Right ventricle myocardium superior (tissue), 1 donor: ENCODE measurements around the gene AVPR1A. TPM values are rescaled to one million over a fixed set of nuclear protein-coding genes. Genes with fewer than 3 reads are reported as not detected.
"Not testable (repeated sequence)": the region's sequence is repeated elsewhere in the genome, so short reads cannot be mapped to it uniquely, and the experiment has no call there.

Source experiments
- ATAC-seq: fragments of 200-7000 bp; cut with Tn5 transposase; one replicate; pipeline ENCODE4 v1.9.1; 2020; ENCODE audit warnings: mild to moderate bottlenecking; ENCODE audit not compliant: poor library complexity
- DNase-seq: peaks from one replicate; pipeline ENCODE4 v3.0.0-alpha.2; 2020
- intact Hi-C: fragments of 100-400 bp; cut with DNase I; formaldehyde crosslinking; loops from one replicate; pipeline ENCODE4 v1.11.2; 2022
- long read RNA-seq: library from polyadenylated mRNA; unstranded; transcript quantifications from one replicate; pipeline ENCODE4 v2.0.0, GENCODE V29; 2021
- total RNA-seq: library from RNA; stranded (reverse); fragmentation: NEBNext Ultra II Directional; extraction: Animal tissue kit (Norgen Biotek cat#: 25700); gene quantifications from one replicate; pipeline ENCODE4 v1.2.1, GENCODE V29; 2021
- donor health status: DM: no; HTN: yes; CAD: no; lungs with severe emphysema.

Gene AVPR1A
- total RNA-seq: 1.5 TPM
- long read RNA-seq, full-length matches to known transcripts: 1 of 2 reads
- long read RNA-seq, partial matches to known transcripts: 0 of 2 reads
- long read RNA-seq, other reads (novel, unspliced or antisense): 1 of 2 reads

GRCh38 chr12:63150713-63151622 is at the start of gene AVPR1A:
Gene AVPR1A, minus strand, starts transcription at chr12:63151201. Its CDS starts 365 bp downstream, at chr12:63150836.
- ATAC-seq: peak; percentile 63
- intact Hi-C loops: no loop called here
- DNase-seq: peak; percentile 45

- intact Hi-C loops: no loop called here
- ATAC-seq (no peak), DNase-seq (no peak)
Observed at GRCh38 chr12:63196168-63196567, 45.2 kb upstream of the AVPR1A start.

GRCh38 chr12:63179224-63179623 is 28.2 kb upstream of the AVPR1A start:
- DNase-seq (no peak), ATAC-seq (no peak)
- intact Hi-C loops: no loop called here

GRCh38 chr12:63170321-63170720 is 19.3 kb upstream of the AVPR1A start:
- no peak for ATAC-seq
- DNase-seq: no peak
- intact Hi-C loops: no loop called here

- ATAC-seq, DNase-seq, intact Hi-C loops: not testable (repeated sequence)
Observed at GRCh38 chr12:63167741-63168140, 16.7 kb upstream of the AVPR1A start.

- no peak for DNase-seq
- ATAC-seq: no peak
- intact Hi-C loops: no loop called here
Observed at GRCh38 chr12:63164911-63165310, 13.9 kb upstream of the AVPR1A start.

- intact Hi-C loops: no loop called here
- no peak for ATAC-seq
Observed at GRCh38 chr12:63163541-63163940, 12.5 kb upstream of the AVPR1A start.

GRCh38 chr12:63155375-63155774 is 4.4 kb upstream of the AVPR1A start:
- ATAC-seq (no peak), DNase-seq (no peak)
- intact Hi-C loops: no loop called here

More at GRCh38 chr12:63163541-63163940, 12.5 kb upstream of the AVPR1A start:
- no peak for DNase-seq

- intact Hi-C loops: no loop called here
- no peak for DNase-seq
- ATAC-seq: no peak
Observed at GRCh38 chr12:63154560-63154959, 3.6 kb upstream of the AVPR1A start.

- ATAC-seq (no peak), DNase-seq (no peak)
- intact Hi-C loops: no loop called here
Observed at GRCh38 chr12:63152321-63152700, 1.3 kb upstream of the AVPR1A start.

GRCh38 chr12:63151623-63152320 is 771 bp upstream of the AVPR1A start:
- peak; percentile 89 for ATAC-seq
- no peak for DNase-seq
- intact Hi-C loops: no loop called here

GRCh38 chr12:63149909-63150712 is 890 bp downstream of the AVPR1A start:
- ATAC-seq (peak; percentile 6), DNase-seq (peak; percentile 44)
- intact Hi-C loops: no loop called here

GRCh38 chr12:63144556-63144955 is 6.4 kb downstream of the AVPR1A start:
- intact Hi-C loops: no loop called here
- ATAC-seq: no peak
- no peak for DNase-seq

GRCh38 chr12:63138488-63138887 is 12.5 kb downstream of the AVPR1A start:
- ATAC-seq (no peak), DNase-seq (no peak)
- intact Hi-C loops: no loop called here

GRCh38 chr12:63133981-63134380 is 17.0 kb downstream of the AVPR1A start:
- ATAC-seq: no peak
- intact Hi-C loops: no loop called here
- no peak for DNase-seq

- DNase-seq (no peak), ATAC-seq (no peak)
- intact Hi-C loops: no loop called here
Observed at GRCh38 chr12:63132201-63132600, 18.8 kb downstream of the AVPR1A start.

- DNase-seq (no peak), ATAC-seq (no peak)
- intact Hi-C loops: no loop called here
Observed at GRCh38 chr12:63129927-63130326, 21.1 kb downstream of the AVPR1A start.

- DNase-seq: no peak
- intact Hi-C loops: no loop called here
- no peak for ATAC-seq
Observed at GRCh38 chr12:63124778-63125177, 26.2 kb downstream of the AVPR1A start.
